A673 (cell line): Measurements from ENCODE around the gene IGF1R. TPM values are rescaled to one million over a fixed set of nuclear protein-coding genes. Genes with fewer than 3 reads are reported as not detected.

Source experiments
- BruUV-seq: library from RNA; stranded (reverse); fragments of 400-500 nt; replicated peaks from 2 replicates; lab custom pipeline; 2021; lab: Mats Ljungman, UMichigan
- CTCF ChIA-PET: fragments of 300-600 bp; sonication (Branson Sonifier 250); formaldehyde crosslinking; loops from one replicate; lab custom pipeline; 2022; ENCODE audit warnings: antibody characterized with exemption; lab: Charles Lee
- POLR2A ChIA-PET: fragments of 300-600 bp; sonication (Branson Sonifier 250); formaldehyde crosslinking; loops from one replicate; lab custom pipeline; 2022; ENCODE audit warnings: antibody characterized with exemption; ENCODE audit not compliant: low non-redundant PET; lab: Charles Lee
- DNase-seq: peaks from one replicate; pipeline ENCODE4 v3.0.0-alpha.2; 2015; ENCODE audit warnings: low spot score
- H3K27ac ChIP-seq: fragments of 200-600 bp; sonication (generic); 2 replicates; pipeline ENCODE4 v1.5.1; 2016; ENCODE audit warnings: mixed run types, low read depth, mild to moderate bottlenecking, mixed read lengths, antibody characterized with exemption, low read length; ENCODE audit not compliant: poor library complexity, severe bottlenecking
- H3K27me3 ChIP-seq: fragments of 200-600 bp; sonication (generic); replicated peaks from 2 replicates; pipeline ENCODE4 v1.6.1; 2017; ENCODE audit warnings: mixed run types, low read depth, mild to moderate bottlenecking, mixed read lengths, antibody characterized with exemption, low read length; ENCODE audit not compliant: insufficient read depth, poor library complexity
- H3K36me3 ChIP-seq: fragments of 200-600 bp; sonication (generic); 2 replicates; pipeline ENCODE4 v1.6.1; 2016; ENCODE audit warnings: mixed run types, mild to moderate bottlenecking, mixed read lengths, antibody characterized with exemption, low read length; ENCODE audit not compliant: insufficient read depth, poor library complexity, severe bottlenecking
- H3K4me1 ChIP-seq: fragments of 200-600 bp; sonication (generic); 2 replicates; pipeline ENCODE4 v1.6.1; 2017; ENCODE audit warnings: mixed run types, mild to moderate bottlenecking, mixed read lengths, antibody characterized with exemption, low read length; ENCODE audit not compliant: insufficient read depth, poor library complexity, severe bottlenecking
- H3K4me3 ChIP-seq: fragments of 200-600 bp; sonication (generic); 2 replicates; pipeline ENCODE4 v1.5.1; 2016; ENCODE audit warnings: low read depth, mixed run types, mild to moderate bottlenecking, mixed read lengths, low read length; ENCODE audit not compliant: poor library complexity, severe bottlenecking
- H3K9me3 ChIP-seq: fragments of 200-600 bp; sonication (generic); 2 replicates; pipeline ENCODE4 v1.6.1; 2016; ENCODE audit warnings: mixed run types, low read depth, mild to moderate bottlenecking, mixed read lengths, antibody characterized with exemption, low read length; ENCODE audit not compliant: poor library complexity, severe bottlenecking
- CTCF ChIP-seq: fragments of 300-800, 200-600 bp; sonication (generic); conservative IDR thresholded peaks from 2 replicates; pipeline ENCODE4 v1.5.1; 2017; ENCODE audit warnings: low read depth, mild to moderate bottlenecking, antibody characterized with exemption, low read length, moderate library complexity, mixed read lengths
- EZH2 ChIP-seq: fragments of 200-600 bp; sonication (generic); IDR thresholded peaks from 2 replicates; pipeline ENCODE4 v1.6.1; 2017; ENCODE audit warnings: borderline replicate concordance, low read depth, mild to moderate bottlenecking, mixed read lengths, antibody characterized with exemption, low read length; ENCODE audit not compliant: poor library complexity, severe bottlenecking
- intact Hi-C: fragments of 100-400 bp; cut with micrococcal nuclease; formaldehyde crosslinking; loops from one replicate; pipeline ENCODE4 v1.10.0; 2022; ENCODE audit not compliant: unreplicated experiment
- total RNA-seq: library from RNA; stranded (reverse); gene quantifications from 2 replicates; pipeline ENCODE4 v1.2.3, GENCODE V29; 2021

IGF1R gene
- total RNA-seq, 1 experiment from 2014 or later = 34.9 TPM

DNA sequence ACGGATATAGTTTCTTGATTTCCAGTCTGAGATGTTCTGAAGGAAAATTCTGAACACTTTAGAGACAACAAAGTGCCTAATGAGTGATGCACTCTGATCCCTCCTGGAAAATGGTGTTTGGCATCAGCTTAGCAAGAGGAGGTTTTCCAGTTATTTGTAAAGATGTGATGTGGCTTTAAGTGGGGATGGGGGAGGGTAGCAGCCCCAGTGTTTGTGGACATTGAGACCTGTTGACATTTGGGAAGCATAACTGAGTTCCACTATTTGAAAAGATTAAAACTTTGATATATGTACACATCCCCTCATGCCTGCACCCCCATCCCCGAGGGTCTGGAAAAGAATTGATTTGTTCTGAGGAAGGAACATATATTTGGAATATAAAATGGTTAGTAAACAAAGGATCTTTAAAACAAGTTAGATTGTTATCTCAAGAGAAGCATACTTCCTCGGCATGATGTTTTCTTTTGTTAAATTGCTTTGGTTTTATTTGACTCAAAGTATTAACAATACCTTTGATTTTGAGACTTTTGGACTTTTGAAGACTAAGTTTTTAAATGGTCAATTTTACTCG, 6.5 kb downstream of the IGF1R start:
- Histone ChIP-seq H3K4me3 (no peak overlapping the region), H3K36me3 (no peaks in the 10 kb centered on the region), H3K27ac (no peak overlapping the region), H3K27me3 (no peaks in the 10 kb centered on the region), H3K9me3 (no peaks in the 10 kb centered on the region), H3K4me1 (peaks cover 19% of the 10 kb centered on the region)
- ChIA-PET POLR2A (no interaction called here), CTCF (no interaction called here)
- no TSS peak for BruUV-seq
- DNase-seq = no peak
- no peak for TF ChIP-seq EZH2
- no peak for TF ChIP-seq CTCF
- intact Hi-C loops = loop anchor here (5.0 to 10.0 kb wide), 2 partner anchors 122 to 410 kb away; no protein-coding TSS in a partner anchor

DNA sequence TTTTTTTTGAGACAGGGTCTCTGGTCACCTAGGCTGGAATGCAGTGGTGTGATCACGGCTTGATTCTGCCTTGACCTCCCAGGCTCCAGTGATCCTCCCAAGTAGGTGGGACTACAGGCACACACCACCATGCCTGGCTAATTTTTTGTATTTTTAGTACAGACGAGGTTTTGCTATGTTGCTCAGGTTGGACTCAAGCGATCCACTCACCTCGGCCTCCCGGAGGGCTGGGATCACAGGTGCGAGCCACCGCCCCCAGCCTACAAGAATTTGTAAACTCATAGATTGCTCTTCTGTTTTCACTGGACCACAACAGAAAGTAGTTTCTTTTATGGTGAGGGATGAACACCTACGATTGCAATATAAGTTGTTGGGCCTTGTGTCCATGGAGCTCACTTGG, 7.4 kb downstream of the IGF1R start:
- TF ChIP-seq CTCF (no peak), EZH2 (no peak)
- Histone ChIP-seq H3K36me3 (no peaks in the 10 kb centered on the region), H3K27ac (no peak overlapping the region), H3K9me3 (no peaks in the 10 kb centered on the region), H3K27me3 (no peaks in the 10 kb centered on the region), H3K4me1 (peaks cover 19% of the 10 kb centered on the region), H3K4me3 (no peak overlapping the region)
- no TSS peak for BruUV-seq
- intact Hi-C loops = loop anchor here (10.0 kb wide), 1 partner anchor 409 kb away; no protein-coding TSS in a partner anchor
- CTCF ChIA-PET = no interaction called here
- POLR2A ChIA-PET = no interaction called here
- DNase-seq = no peak

DNA sequence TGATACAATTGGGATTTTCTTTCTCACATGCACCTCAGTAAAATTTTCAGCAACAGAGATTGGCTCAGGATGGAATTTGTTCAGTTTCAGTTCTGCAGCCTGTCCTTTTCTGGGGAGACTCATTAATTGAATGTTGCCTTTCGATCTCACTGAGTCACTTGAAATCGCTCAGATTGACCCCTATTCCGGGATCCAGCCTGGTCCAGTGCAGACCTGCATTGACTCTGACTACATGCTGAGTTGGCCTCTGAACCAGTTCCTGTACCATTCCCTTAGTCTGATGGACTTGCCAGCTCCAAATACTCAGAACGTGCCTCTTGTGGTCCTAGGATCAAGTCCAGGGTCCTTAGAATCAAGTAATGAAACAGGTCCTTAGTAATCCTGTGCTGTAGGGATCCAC, 9.4 kb downstream of the IGF1R start:
- no peaks in the 10 kb centered on the region for H3K27me3 ChIP-seq
- TF ChIP-seq EZH2 (no peak), CTCF (no peak)
- no peaks in the 10 kb centered on the region for H3K9me3 ChIP-seq
- H3K4me3 ChIP-seq = no peak overlapping the region
- H3K27ac ChIP-seq = no peak overlapping the region
- peaks cover 11% of the 10 kb centered on the region for H3K4me1 ChIP-seq
- no peak for DNase-seq
- POLR2A ChIA-PET = no interaction called here
- intact Hi-C loops = loop anchor here (10.0 kb wide), 1 partner anchor 407 kb away; no protein-coding TSS in a partner anchor
- BruUV-seq = no TSS peak
- CTCF ChIA-PET = no interaction called here
- no peaks in the 10 kb centered on the region for H3K36me3 ChIP-seq
